Stimulated activated naive CD4-positive, alpha-beta T cell (primary cell): ENCODE data around the gene GOLGA7B.

Source experiments
- DNase-seq, 6 experiments: peaks; one replicate each; lab custom pipeline; 2025; lab: John Stamatoyannopoulos, UW

The GOLGA7B gene

GRCh38 chr10:97868134-97868685 lies 18.6 kb downstream of the GOLGA7B start:
- no peak for DNase-seq

DNA sequence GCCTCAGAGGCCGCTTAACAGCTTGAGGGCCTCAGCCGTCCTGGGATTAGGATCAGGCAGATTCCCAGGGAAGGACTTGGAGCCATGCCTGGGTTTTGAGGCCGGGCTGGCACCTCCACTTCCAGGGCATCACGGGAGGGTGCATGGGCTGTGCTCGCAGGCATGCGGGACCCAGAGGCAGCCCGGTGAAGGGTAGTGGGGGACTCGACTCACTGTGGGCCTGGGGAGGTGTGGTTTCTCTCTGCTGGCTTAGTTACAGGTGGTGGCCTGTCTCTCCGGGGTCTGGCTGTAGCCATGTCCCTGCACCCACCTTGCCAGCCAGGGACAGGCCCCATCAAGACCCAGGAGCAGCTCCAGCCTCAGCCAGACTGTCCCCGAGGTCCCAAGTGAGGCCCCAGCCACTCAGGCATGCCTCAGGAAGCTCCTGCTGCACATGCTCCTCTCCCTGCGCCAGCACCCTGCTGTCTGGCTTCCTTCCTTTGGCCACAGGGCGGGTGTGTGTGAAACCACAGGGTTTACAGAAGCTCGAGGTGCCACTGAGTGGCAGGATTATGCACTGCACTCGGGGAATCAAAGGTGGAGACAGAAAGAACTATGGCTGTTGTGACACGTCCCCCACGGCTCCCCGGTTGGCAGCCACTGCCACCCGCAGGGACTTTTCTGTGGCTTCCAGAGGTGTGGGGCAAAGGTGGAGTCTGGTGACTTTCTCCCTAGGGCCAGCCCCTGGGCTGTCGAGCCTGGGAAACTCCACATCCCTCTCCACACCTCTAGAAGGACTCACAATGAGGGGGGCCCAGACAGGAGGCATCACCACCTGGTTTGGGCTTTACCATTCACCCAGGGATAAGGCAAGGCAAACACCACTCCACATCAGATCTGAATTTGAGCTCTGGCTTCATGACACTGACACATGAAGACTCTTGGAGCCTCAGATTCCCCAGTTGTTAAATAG lies 19.7 kb downstream of the GOLGA7B start:
- peak; percentile 61 to 83 (median 72) for DNase-seq

GRCh38 chr10:97870990-97871389 lies 21.3 kb downstream of the GOLGA7B start:
- no peak for DNase-seq

- no peak for DNase-seq
Observed at GRCh38 chr10:97873569-97873968, 23.9 kb downstream of the GOLGA7B start.

DNA sequence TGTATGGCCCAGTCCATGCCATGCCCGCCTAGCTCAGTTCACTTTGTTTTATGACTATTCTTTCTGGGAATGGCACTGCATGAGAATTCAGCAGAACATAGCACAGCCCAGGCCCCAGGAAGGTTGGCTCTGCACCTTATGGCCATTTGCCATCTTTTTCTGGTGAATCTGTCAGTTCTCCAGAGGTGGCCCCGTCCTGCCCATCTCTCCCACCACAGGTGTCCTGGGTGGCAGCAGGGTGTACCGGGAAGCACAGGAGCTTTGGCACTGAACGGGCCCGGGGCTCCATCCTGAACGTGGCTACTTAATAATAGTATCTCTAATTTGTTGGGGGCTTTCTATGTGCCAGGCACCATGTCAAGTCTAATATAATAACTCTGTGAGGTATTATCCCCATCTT lies 24.7 kb downstream of the GOLGA7B start:
- DNase-seq = no peak

- DNase-seq = no peak
Observed at GRCh38 chr10:97875391-97875790, 25.7 kb downstream of the GOLGA7B start.

GRCh38 chr10:97876402-97876801 lies 26.8 kb downstream of the GOLGA7B start:
- DNase-seq = no peak

DNA sequence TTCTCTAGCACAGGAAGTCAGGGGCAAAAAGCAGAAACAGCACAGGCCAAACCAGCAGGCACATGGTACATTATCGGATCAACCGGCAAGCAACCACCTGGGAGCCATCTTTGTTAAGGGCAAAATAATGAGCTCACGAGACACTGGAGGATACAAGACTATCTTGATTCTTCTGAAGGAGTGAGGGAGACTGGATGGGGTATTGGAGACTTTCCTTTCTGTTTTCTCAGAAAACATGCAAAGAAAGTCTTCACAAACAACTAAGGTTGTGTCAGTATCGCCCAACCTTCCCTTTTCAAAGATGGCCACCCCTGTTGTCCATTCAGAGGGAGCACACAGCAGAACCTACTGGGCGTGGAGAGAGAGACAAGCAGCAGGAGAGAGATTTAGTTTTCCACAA lies 29.6 kb downstream of the GOLGA7B start:
- no peak for DNase-seq

DNA sequence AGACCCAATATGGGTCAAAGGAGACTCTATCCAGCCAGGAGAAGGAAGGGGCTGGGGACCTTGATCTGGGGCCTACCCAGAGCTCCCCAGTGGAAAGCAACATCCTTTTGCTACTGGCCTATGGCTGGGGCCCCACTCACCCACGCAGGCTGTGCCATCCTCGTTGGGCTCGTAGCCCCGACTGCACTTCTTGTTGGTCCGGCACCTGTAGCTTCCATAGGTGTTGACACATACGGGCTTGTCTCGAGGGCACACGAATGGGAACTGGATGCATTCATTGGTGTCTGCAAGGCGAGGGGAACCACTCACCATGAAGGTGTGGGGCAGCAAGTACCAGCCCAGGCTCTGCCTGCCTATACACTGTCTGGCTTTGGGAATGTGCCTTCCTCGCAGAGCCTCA lies 30.5 kb downstream of the GOLGA7B start:
- no peak for DNase-seq

GRCh38 chr10:97882142-97883091 lies 32.8 kb downstream of the GOLGA7B start:
- DNase-seq = no peak

- no peak for DNase-seq
Observed at GRCh38 chr10:97883092-97883485, 33.4 kb downstream of the GOLGA7B start.

- no peak for DNase-seq
Observed at GRCh38 chr10:97886286-97886685, 36.6 kb downstream of the GOLGA7B start.

DNA sequence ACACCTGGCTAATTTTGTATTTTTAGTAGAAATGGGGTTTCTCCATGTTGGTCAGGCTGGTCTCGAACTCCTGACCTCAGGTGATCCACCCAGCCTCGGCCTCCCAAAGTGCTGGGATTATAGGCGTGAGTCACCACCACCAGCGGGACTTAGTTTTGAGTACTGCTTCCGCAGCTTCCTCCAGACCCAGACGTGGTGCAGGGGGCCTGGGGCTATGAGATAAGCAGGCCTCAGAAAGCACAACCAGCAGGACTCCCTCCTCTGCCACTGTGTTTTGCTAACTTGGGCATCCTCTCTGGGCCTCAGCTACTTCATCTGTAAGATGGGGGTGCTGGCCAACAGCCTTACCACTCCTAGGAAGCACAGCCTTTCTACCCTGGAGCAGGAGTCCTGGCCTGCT lies 37.8 kb downstream of the GOLGA7B start:
- DNase-seq = no peak

DNA sequence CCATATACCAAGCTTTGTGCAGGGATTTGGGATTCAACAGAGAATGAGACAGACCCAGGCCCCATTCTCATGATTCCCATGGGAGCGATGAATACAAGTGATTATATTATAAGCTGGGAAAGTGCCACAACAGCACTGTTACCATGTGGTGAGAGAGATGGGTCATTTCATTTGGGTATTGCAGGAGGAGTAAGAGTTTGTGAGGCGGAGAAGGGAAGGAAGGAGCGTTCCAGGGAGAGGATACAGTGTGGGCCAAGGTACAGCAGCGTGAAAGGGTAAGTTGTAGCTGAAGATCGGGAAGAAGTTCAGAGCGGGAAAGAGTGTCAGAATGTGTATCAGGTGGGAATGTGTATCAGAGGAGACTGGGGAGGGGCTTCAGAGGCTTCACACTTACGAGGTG lies 38.5 kb downstream of the GOLGA7B start:
- DNase-seq = no peak

DNA sequence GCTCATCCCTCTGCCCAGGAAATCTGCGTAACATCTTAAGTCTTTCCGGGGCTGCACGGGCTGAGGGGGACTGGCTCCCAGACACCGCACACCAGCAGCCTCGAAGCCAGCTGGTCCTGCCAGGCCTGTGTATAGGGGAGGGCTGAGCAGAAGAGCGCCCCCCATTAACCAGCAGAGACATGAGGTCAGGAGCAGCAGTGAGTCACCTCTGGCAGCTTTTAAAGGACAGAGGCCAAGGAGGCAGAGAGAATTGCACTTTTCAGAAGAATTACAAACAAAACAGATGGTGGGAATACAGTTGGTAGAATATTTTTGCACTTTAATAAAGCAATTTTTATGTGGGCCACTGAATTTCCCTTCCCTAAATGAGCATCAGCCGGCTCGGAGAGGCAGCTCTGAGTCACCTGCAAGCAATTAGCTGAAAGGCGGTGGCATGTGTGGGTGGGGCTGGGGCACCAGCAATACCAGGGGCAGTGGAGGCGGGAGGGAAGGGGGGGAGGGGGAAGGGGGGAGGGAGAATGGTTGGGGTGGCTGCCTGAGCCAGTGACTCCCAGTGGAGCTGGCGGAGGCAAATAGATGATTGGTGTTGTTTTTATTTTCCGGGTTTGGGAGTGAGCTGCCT lies 39.1 kb downstream of the GOLGA7B start:
- no peak for DNase-seq

GRCh38 chr10:97889461-97890265 lies 40.0 kb downstream of the GOLGA7B start:
- DNase-seq = no peak

GRCh38 chr10:97891497-97892167 lies 42.0 kb downstream of the GOLGA7B start:
- no peak for DNase-seq

GRCh38 chr10:97892506-97892905 lies 42.9 kb downstream of the GOLGA7B start:
- DNase-seq = no peak

- no peak for DNase-seq
Observed at GRCh38 chr10:97892939-97893338, 43.3 kb downstream of the GOLGA7B start.

- DNase-seq = no peak
Observed at GRCh38 chr10:97894092-97894491, 44.4 kb downstream of the GOLGA7B start.

DNA sequence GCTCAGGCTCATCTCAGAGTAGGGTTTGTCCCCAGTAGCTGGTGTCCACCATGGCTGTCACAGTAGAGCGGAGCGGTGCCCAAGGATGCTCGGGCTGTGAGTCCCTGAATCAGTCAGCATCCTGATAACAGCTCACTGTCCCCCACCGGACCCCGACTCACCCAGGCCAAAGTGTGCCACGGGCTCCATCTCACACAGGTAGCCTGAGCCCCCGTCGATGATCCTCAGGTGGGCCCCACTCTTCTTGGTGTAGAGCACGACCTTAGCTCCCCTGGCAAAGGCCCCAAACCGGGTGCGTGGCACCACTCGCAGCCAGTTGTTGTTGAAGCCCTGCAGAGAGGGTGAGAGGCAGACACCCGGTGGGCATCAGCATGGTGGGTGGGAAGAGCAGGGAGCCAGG lies 45.4 kb downstream of the GOLGA7B start:
- no peak for DNase-seq
